Measurements from ENCODE around the gene PTPN2.

- TF ChIP-seq CTCF (conservative IDR thresholded peaks at IDR 0.05; ENCODE audit: low read depth, low read length) (no peak), EZH2 (IDR thresholded peaks at IDR 0.05; ENCODE audit: borderline replicate concordance, low read depth, low read length, poor library complexity, severe bottlenecking) (no peak)
Observed at GRCh38 chr18:12825230-12825629, 58.8 kb downstream of the PTPN2 start.

Measured in A673 (cell line).